Measurements from ENCODE around the gene PAX8.

DNA sequence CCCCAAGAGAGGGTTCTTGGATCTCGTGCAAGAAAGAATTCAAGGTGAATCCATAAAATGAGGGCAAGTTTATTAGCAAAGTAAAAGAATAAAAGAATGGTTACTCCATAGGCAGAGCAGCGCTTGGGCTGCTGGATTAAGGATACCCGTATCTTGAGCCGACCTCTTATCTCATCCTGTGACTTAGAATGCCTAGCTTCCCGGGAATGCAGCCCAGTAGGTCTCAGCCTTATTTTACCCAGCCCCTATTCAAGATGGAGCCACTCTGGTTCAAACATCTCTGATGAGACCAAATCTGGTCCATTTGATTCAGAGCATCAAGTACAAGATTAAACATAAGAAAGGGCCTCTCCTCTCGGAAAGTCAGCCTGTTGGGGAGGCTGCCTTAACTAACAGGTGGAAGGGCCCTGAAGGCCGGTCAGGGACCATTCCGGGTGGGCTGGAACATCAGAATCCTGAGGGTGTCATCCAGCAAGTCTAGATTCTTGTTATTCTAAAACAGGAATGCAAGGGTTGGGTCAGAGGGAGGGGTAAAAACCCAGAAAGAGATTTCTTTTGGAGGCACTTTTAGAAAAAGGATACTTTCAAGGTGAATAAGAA is 99.2 kb downstream of the PAX8 start:
- TF ChIP-seq ZNF274 (IDR thresholded peaks at IDR 0.05; ENCODE audit: low read depth, low read length) (no peak), YY1 (IDR thresholded peaks at IDR 0.05; ENCODE audit: insufficient read depth, insufficient read length) (no peak), SUZ12 (IDR thresholded peaks at IDR 0.05; ENCODE audit: extremely low read depth, insufficient read depth, insufficient read length) (no peak)
